SK-N-SH (cell line): ENCODE data around the gene USP4.

Experiments
- EP300 ChIP-seq, 2 experiments: IDR thresholded peaks; 2 replicates each; pipeline versions ENCODE4 v1.4.0 to v1.6.1; 2012; ENCODE audit warnings: borderline replicate concordance in 1 of 2, low read depth in 1 of 2, low read length in 1 of 2
- EZH2phosphoT487 ChIP-seq: fragments of 200-600 bp; sonication (generic); IDR thresholded peaks from 2 replicates; pipeline ENCODE4 v1.6.1; 2017; ENCODE audit warnings: low read depth, mixed run types, mild to moderate bottlenecking, antibody characterized with exemption, moderate library complexity, borderline replicate concordance
- FOXM1 ChIP-seq: IDR thresholded peaks from 2 replicates; pipeline ENCODE4 v1.4.0; 2012; ENCODE audit warnings: low read depth, mild to moderate bottlenecking
- GATA2 ChIP-seq: sonication (generic); formaldehyde crosslinking; IDR thresholded peaks from 2 replicates; pipeline ENCODE4 v1.5.0; 2020; ENCODE audit warnings: mild to moderate bottlenecking, missing genetic modification reagents
- JUND ChIP-seq: IDR thresholded peaks from 2 replicates; pipeline ENCODE4 v1.4.0; 2012
- NFIC ChIP-seq: IDR thresholded peaks from 2 replicates; pipeline ENCODE4 v1.4.0; 2012; ENCODE audit warnings: borderline replicate concordance
- POLR2AphosphoS5 ChIP-seq: IDR thresholded peaks from 2 replicates; pipeline ENCODE4 v1.6.1; 2012; ENCODE audit warnings: low read depth, low read length
- RCOR1 ChIP-seq: fragments of 150-350 bp; IDR thresholded peaks from 2 replicates; pipeline ENCODE4 v1.6.1; 2017; ENCODE audit warnings: antibody characterized with exemption, low read length
- SMC3 ChIP-seq: IDR thresholded peaks from 2 replicates; pipeline ENCODE4 v1.6.1; 2012; ENCODE audit warnings: low read depth, low read length, improper control_type of control experiment
- TAF1 ChIP-seq: IDR thresholded peaks from 2 replicates; pipeline ENCODE4 v1.6.1; 2012; ENCODE audit warnings: low read depth, mild to moderate bottlenecking, low read length, moderate library complexity, borderline replicate concordance
- TF ChIP-seq, protein P1 (sequence below): fragments of 200-600 bp; sonication (generic); IDR thresholded peaks from 2 replicates; pipeline ENCODE4 v1.6.1; 2017; ENCODE audit warnings: antibody characterized with exemption, mild to moderate bottlenecking, moderate library complexity
- TF ChIP-seq, protein P2 (sequence below): IDR thresholded peaks from 2 replicates; pipeline ENCODE4 v1.4.0; 2012; ENCODE audit warnings: low read depth, borderline replicate concordance

DNA sequence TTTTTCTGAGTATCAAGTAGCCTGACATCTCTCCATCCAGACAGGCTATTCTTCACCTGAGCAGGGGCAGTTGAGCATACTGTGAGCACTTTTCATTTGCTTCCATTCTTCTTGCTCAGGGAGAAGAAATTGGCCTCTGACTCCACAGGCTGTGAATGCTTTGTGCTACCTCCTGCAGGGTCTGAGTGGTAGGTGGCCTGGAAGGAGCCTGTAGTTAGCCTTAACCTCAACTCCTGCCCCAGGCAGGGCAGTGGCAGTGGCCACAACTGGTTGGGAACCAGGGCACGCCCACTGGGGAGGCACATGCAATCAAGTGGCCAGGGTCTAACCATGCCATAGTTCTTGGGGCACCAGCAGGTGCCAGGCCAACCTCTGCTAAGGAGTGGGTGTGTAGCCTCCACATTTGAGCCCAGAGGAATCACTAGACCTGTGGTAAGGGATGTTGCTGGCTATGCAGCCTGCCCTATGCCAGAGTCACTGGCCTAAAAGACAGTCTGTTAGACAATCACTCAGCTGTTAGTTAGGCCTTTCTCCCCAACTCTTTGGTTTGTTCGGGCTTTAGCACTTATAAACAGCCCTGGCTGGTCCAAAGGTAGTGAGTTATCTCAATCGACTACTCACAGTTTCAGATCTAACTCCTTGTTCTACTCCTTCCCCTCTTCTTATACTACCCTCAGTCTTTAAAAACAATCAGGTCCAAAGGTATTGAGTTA is 70.3 kb downstream of the USP4 start:
- TF ChIP-seq, protein P1, sequence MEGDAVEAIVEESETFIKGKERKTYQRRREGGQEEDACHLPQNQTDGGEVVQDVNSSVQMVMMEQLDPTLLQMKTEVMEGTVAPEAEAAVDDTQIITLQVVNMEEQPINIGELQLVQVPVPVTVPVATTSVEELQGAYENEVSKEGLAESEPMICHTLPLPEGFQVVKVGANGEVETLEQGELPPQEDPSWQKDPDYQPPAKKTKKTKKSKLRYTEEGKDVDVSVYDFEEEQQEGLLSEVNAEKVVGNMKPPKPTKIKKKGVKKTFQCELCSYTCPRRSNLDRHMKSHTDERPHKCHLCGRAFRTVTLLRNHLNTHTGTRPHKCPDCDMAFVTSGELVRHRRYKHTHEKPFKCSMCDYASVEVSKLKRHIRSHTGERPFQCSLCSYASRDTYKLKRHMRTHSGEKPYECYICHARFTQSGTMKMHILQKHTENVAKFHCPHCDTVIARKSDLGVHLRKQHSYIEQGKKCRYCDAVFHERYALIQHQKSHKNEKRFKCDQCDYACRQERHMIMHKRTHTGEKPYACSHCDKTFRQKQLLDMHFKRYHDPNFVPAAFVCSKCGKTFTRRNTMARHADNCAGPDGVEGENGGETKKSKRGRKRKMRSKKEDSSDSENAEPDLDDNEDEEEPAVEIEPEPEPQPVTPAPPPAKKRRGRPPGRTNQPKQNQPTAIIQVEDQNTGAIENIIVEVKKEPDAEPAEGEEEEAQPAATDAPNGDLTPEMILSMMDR: no peak
- no peak for TF ChIP-seq TAF1
- TF ChIP-seq FOXM1: no peak
- TF ChIP-seq EP300 (IDR thresholded peaks at IDR 0.05; ENCODE audit: borderline replicate concordance in 1 of 2, low read depth in 1 of 2, low read length in 1 of 2): no peak
- no peak for TF ChIP-seq NFIC
- TF ChIP-seq POLR2AphosphoS5: no peak
- no peak for TF ChIP-seq JUND
- TF ChIP-seq, protein P2, sequence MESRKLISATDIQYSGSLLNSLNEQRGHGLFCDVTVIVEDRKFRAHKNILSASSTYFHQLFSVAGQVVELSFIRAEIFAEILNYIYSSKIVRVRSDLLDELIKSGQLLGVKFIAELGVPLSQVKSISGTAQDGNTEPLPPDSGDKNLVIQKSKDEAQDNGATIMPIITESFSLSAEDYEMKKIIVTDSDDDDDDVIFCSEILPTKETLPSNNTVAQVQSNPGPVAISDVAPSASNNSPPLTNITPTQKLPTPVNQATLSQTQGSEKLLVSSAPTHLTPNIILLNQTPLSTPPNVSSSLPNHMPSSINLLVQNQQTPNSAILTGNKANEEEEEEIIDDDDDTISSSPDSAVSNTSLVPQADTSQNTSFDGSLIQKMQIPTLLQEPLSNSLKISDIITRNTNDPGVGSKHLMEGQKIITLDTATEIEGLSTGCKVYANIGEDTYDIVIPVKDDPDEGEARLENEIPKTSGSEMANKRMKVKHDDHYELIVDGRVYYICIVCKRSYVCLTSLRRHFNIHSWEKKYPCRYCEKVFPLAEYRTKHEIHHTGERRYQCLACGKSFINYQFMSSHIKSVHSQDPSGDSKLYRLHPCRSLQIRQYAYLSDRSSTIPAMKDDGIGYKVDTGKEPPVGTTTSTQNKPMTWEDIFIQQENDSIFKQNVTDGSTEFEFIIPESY: no peak
- no peak for TF ChIP-seq GATA2 (CRISPR knock-in tag)
- no peak for TF ChIP-seq EZH2phosphoT487
- no peak for TF ChIP-seq RCOR1
- no peak for TF ChIP-seq SMC3
